GM10847 (cell line): ENCODE measurements around the gene LDLRAD3.

Experiments
- POLR2A ChIP-seq: IDR thresholded peaks from 2 replicates; pipeline ENCODE4 v1.6.1; 2011; ENCODE audit not compliant: insufficient read length; ENCODE audit errors: extremely low read depth

LDLRAD3 gene

GRCh38 chr11:35917676-35918075 lies 26.2 kb upstream of the LDLRAD3 start:
- TF ChIP-seq POLR2A = no peak

GRCh38 chr11:35918716-35919115 lies 25.1 kb upstream of the LDLRAD3 start:
- no peak for TF ChIP-seq POLR2A

DNA sequence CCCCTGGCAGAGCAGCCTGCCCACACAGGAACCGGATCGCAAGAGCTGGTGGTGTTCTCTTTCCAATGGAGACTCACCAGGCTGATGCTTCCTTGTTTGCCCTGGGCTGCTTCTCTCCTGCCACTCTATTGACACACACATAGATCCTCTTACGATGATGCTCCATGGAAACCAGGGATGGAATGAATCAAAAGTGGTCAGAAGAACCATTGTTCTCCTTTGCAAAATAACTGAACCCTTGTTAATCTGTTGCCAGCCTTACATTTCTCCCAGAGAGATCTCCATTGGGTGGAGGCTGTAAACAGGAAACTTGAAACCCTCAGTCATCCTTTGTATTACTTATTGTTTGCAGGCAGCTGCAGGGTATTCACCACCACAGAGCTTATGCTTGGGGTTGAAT lies 24.6 kb upstream of the LDLRAD3 start:
- no peak for TF ChIP-seq POLR2A

- no peak for TF ChIP-seq POLR2A
Measured at GRCh38 chr11:35923452-35923851, 20.4 kb upstream of the LDLRAD3 start.

- no peak for TF ChIP-seq POLR2A
Measured at GRCh38 chr11:35924811-35925210, 19.1 kb upstream of the LDLRAD3 start.

- no peak for TF ChIP-seq POLR2A
Measured at GRCh38 chr11:35927104-35927503, 16.8 kb upstream of the LDLRAD3 start.

DNA sequence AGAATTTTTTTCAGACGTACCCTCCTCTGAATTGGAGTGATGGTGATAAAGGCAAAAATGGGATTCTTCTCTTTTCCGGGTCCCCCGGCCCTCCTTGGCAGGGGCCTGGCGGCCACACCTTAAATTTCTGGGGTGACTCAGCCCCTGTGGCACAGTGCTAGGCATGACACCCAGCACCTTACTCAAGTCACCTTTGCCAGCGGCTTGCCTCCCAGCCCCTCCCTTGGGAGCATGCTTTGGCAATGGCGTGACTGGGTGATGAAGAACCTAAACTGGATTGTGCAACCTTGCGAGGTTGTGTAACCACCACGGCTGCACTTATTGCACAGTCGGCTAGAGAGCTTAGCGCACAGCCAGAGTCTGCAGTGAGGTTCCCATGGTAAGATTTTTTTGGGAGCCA lies 16.2 kb upstream of the LDLRAD3 start:
- TF ChIP-seq POLR2A = no peak

DNA sequence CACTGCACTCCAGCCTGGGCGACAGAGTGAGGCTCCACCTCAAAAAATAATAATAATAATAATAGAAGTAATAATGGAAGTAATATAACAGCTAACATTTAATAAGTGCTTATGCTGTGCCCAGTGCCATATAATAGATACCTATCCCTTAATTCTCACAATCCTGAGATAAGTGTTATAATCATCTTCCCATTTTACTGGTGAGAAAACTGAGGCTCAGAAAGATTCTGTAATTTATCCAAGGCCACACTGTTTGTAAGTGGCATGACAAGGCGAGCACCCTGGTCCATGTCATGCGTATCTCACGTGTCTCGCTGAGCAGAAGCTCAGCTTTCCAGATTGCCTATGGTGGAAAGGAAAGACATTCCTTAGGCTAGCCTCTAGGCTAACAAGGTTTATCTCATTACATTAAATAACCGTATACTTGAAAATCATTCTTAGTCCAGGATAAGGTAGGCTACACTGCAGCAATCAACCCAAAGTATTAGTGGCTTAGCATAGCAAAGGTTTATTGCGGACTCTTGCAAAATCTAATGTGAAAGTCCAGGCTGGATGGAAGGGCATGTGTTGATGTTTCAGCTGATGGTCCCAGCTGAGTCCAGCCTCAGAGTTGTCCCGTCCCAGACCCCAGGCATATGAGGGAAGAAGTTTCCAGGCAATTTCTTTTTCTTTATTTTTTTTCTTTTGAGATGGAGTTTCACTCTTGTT lies 15.0 kb upstream of the LDLRAD3 start:
- no peak for TF ChIP-seq POLR2A

GRCh38 chr11:35930466-35930865 lies 13.4 kb upstream of the LDLRAD3 start:
- TF ChIP-seq POLR2A = no peak

DNA sequence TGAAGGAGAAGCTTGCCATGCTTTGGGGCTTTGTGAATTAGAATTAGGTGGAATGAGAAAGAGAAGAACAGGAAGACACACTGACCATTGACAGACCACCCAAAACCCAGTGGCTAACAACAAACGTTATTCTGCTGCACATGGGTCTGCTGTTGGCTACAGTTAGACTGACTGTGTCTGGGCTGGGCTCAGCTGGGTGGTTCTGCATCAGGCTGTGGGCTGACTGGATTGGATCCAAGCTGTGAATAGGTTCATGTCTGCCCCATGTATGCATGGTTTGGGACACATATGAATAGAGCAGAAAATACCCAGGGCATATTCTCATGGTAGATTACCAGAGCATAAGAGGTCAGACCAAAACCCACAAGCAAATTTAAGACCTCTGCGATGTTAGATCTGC lies 11.7 kb upstream of the LDLRAD3 start:
- no peak for TF ChIP-seq POLR2A

GRCh38 chr11:35932681-35933319 lies 11.1 kb upstream of the LDLRAD3 start:
- no peak for TF ChIP-seq POLR2A

DNA sequence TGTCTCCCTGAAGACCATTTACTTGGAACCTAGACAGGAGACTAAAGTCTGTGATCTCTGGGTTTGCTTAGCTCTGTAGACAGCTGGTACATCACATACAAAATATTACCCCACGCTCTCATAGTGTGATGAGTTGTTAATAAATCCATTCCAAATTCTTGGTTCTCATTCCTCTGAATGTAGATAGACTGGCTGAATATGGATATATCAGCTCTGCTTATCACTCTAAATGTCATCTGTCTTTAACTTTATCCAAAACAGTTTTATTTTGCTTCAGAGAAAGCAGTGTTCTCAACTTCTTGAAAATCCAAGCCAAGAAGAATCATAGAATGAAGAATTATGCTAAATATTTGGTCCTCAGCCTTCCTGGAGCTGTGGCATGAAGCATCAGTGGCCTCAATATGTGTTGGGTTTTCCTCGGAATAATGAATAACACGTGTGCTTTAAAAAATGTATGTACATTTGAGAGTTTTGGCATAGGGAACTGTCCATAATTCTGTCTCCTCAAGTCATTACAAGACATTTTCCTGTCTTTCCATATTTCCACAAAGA lies 10.5 kb upstream of the LDLRAD3 start:
- no peak for TF ChIP-seq POLR2A

DNA sequence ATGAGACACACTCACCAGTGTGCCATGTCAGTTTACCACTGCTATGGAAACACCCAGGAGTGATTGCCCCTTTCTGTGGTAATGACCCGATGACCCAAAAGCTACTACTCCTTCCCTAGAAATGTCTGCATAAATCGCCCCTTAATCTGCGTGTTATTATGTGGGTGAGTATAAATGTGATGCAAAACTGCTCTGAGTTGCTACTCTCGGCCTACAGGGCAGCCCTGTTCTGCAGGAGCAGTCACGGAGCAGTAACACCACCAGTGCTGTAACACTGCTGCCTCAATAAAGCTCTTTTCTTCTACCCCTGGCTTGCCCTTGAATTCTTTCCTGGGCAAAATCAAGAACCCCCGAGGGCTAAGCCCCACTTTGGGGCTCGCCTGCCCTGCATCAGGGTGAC lies 9.6 kb upstream of the LDLRAD3 start:
- TF ChIP-seq POLR2A = no peak

- TF ChIP-seq POLR2A = no peak
Measured at GRCh38 chr11:35934981-35935380, 8.9 kb upstream of the LDLRAD3 start.

GRCh38 chr11:35935390-35935789 lies 8.5 kb upstream of the LDLRAD3 start:
- TF ChIP-seq POLR2A = no peak

- TF ChIP-seq POLR2A = no peak
Measured at GRCh38 chr11:35937111-35937510, 6.8 kb upstream of the LDLRAD3 start.

GRCh38 chr11:35937700-35938099 lies 6.2 kb upstream of the LDLRAD3 start:
- TF ChIP-seq POLR2A = no peak
